ENCODE results near the gene WDR81.
"Not testable (repeated sequence)": the region's sequence is repeated elsewhere in the genome, so short reads cannot be mapped to it uniquely, and the experiment has no call there.

The WDR81 gene

DNA sequence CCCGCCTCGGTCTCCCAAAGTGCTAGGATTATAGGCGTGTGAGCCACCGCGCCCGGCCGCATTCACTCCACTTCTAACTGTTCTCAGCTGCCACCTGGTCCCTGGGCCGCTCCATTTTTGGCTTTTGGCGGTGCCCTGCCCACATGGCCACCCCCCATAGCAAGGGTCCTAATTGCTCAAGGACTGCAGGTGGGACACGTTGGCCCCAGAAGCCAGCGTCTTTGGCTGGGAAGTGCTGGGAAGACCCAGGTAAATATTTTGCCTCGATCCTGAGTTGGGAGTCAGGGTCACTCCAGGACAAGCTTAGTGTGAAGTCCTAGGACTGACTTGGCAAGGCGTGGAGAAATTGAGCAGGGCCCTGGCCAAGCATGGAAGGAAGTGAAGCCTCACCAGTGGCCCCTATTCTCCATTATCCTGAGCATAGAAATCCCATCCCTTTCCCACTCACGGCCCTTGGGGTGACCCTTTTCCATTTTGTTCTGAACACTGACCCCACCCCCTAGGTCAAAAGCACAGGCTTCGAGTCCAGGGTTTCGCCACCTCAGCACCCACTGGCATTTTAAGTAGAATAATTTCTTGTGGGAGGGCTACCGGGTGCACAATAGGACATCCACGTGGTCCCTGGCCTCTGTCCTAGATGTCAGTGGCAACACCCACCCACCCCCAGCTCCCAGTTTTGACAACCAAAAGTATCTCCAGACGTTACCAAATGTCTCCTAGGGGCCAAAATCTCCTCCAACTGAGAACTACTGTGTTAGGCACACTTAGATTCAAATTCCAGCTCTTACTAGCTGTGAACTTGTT lies 5.9 kb upstream of the WDR81 start:
- Mint-ChIP-seq H3K9me3 (no peaks in the 10 kb centered on the region), H3K4me1 (peaks cover 70% of the 10 kb centered on the region), H3K4me3 (peak overlapping the region; percentile 99), H3K36me3 (peaks cover 15% of the 10 kb centered on the region), H3K27ac (peak overlapping the region; percentile 96), H3K27me3 (peaks cover 18% of the 10 kb centered on the region)
- no peak for ATAC-seq

DNA sequence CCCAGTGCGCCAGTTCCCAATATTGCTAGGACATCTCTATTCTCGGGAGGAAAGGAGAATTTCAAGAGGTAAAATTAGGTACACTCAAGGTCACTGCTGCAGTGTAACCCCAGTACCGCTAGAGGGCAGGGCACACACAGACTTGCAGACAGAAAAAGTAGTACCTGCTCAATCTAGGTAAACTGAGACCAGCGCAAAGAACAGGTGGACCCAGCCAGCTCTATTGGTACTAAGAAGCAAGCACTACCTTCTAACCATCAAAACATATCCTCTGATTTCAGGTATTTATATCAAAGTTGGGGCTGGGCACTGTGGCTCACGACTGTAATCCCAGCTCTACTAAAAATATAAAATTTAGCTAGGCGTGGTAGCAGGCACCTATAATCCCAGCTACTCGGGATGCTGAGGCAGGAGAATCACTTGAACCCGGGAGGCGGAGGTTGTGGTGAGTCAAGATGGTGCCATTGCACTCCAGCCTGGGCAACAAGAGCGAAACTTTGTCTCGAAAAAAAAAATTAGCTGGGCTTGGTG lies 3.6 kb upstream of the WDR81 start:
- Mint-ChIP-seq H3K4me3 (no peak overlapping the region), H3K27ac (peak overlapping the region; percentile 99), H3K36me3 (peaks cover 5% of the 10 kb centered on the region), H3K9me3 (no peaks in the 10 kb centered on the region), H3K27me3 (no peaks in the 10 kb centered on the region), H3K4me1 (peaks cover 64% of the 10 kb centered on the region)
- no peak for ATAC-seq

DNA sequence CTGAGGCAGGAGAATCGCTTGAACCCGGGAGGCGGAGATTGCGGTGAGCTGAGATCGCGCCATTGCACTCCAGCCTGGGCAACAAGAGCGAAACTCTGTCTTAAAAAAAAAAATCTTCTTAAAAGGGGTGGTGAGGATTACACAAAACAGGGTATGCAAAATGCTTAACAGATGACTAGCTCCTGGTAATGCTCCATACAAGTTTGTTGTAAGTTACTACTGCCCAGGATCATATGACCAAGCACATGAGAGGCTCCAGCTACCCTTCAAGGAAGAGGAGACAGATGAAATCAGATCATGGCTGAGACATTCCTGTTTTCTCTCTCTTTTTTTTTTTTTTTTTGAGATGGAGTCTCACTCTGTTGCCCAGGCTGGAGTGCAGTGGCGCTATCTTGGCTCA lies 2.5 kb upstream of the WDR81 start:
- H3K4me3 Mint-ChIP-seq, ATAC-seq, H3K36me3 Mint-ChIP-seq, H3K9me3 Mint-ChIP-seq, H3K27me3 Mint-ChIP-seq: not testable (repeated sequence)
- Mint-ChIP-seq H3K27ac (peak overlapping the region; percentile 99), H3K4me1 (peaks cover 64% of the 10 kb centered on the region)

DNA sequence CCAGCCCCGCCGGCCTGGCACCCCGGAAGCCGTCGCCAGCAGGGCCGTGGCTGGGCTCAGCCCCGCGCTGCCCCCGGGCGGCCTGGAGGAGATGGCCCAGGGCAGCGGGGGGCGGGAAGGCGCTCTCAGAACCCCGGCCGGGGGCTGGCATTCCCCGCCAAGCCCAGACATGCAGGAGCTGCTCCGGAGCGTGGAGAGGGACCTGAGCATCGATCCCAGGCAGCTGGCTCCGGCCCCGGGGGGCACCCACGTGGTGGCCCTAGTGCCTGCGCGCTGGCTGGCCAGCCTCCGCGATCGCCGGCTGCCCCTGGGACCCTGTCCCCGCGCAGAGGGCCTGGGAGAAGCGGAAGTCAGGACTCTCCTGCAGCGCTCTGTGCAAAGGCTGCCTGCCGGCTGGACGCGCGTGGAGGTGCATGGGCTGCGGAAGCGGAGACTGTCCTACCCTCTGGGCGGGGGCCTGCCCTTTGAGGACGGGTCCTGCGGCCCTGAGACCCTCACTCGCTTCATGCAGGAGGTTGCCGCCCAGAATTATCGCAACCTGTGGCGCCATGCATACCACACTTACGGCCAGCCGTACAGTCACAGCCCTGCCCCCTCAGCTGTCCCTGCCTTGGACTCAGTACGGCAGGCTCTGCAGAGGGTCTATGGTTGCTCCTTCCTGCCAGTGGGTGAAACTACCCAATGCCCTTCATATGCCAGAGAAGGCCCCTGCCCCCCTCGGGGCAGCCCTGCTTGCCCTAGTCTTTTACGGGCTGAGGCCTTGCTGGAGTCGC lies 551 bp downstream of the WDR81 start:
- Mint-ChIP-seq H3K4me3 (peak overlapping the region; percentile 81), H3K9me3 (no peaks in the 10 kb centered on the region), H3K27me3 (no peaks in the 10 kb centered on the region), H3K36me3 (peaks cover 30% of the 10 kb centered on the region), H3K4me1 (peaks cover 78% of the 10 kb centered on the region), H3K27ac (peak overlapping the region; percentile 99)
- ATAC-seq = peak; percentile 71

DNA sequence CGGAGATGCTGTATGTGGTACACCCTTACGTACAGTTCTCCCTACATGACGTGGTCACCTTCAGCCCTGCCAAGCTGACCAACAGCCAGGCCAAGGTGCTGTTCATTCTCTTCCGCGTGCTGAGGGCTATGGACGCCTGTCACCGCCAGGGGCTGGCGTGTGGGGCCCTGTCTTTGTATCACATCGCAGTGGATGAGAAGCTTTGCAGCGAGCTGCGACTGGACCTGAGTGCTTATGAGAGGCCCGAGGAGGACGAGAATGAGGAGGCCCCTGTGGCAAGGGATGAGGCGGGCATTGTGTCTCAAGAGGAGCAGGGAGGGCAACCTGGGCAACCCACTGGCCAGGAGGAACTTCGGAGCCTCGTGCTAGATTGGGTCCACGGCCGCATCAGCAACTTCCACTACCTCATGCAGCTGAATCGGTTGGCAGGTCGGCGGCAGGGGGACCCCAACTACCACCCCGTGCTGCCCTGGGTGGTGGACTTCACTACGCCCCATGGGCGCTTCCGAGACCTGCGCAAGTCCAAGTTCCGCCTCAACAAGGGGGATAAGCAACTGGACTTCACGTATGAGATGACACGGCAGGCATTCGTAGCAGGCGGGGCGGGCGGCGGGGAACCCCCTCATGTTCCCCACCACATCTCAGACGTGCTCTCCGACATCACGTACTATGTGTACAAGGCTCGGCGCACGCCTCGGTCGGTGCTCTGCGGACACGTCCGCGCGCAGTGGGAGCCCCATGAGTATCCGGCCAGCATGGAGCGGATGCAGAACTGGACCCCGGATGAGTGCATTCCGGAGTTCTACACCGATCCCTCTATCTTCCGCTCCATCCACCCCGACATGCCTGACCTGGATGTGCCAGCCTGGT lies 1.4 kb downstream of the WDR81 start:
- Mint-ChIP-seq H3K27ac (peak overlapping the region; percentile 99), H3K27me3 (no peaks in the 10 kb centered on the region), H3K4me3 (peak overlapping the region; percentile 81), H3K9me3 (no peaks in the 10 kb centered on the region), H3K36me3 (peaks cover 31% of the 10 kb centered on the region), H3K4me1 (peaks cover 73% of the 10 kb centered on the region)
- ATAC-seq = no peak

DNA sequence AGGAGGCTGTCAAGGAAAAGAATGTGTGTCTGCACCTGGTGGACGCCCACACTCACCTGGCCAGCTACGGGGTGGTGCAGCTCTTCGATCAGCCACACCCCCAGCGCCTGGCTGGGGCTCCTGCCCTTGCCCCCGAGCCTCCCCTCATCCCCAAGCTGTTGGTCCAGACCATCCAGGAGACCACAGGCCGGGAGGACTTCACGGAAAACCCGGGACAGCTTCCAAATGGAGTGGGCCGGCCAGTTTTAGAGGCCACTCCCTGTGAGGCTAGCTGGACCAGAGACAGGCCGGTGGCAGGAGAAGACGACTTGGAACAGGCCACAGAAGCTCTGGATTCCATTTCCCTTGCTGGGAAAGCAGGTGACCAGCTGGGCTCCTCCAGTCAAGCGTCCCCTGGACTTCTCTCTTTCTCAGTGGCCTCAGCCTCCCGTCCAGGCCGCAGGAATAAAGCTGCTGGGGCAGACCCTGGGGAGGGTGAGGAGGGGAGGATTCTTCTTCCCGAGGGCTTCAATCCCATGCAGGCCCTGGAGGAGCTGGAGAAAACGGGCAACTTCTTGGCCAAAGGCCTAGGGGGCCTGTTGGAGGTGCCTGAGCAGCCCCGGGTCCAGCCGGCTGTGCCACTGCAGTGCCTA lies 2.2 kb downstream of the WDR81 start:
- H3K36me3 Mint-ChIP-seq = peaks cover 31% of the 10 kb centered on the region
- peaks cover 70% of the 10 kb centered on the region for H3K4me1 Mint-ChIP-seq
- no peak overlapping the region for H3K27ac Mint-ChIP-seq
- no peak for ATAC-seq
- no peaks in the 10 kb centered on the region for H3K27me3 Mint-ChIP-seq
- H3K4me3 Mint-ChIP-seq = no peak overlapping the region
- H3K9me3 Mint-ChIP-seq = no peaks in the 10 kb centered on the region

DNA sequence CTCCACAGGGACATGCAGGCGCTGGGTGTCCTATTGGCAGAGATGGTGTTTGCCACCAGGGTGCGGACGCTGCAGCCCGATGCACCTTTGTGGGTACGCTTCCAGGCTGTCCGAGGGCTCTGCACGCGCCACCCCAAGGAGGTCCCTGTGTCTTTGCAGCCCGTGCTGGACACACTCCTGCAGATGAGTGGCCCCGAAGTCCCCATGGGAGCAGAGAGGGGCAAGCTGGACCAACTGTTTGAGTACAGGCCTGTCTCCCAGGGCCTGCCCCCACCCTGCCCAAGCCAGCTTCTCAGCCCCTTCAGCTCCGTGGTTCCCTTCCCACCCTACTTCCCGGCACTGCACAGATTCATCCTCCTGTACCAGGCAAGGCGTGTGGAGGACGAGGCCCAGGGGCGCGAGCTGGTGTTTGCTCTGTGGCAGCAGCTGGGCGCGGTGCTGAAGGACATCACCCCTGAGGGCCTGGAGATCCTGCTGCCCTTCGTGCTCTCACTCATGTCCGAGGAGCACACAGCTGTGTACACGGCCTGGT lies 2.8 kb downstream of the WDR81 start:
- no peak for ATAC-seq
- H3K36me3 Mint-ChIP-seq = peaks cover 31% of the 10 kb centered on the region
- no peaks in the 10 kb centered on the region for H3K27me3 Mint-ChIP-seq
- peak overlapping the region; percentile 16 for H3K27ac Mint-ChIP-seq
- no peaks in the 10 kb centered on the region for H3K9me3 Mint-ChIP-seq
- H3K4me3 Mint-ChIP-seq = no peak overlapping the region
- peaks cover 68% of the 10 kb centered on the region for H3K4me1 Mint-ChIP-seq

DNA sequence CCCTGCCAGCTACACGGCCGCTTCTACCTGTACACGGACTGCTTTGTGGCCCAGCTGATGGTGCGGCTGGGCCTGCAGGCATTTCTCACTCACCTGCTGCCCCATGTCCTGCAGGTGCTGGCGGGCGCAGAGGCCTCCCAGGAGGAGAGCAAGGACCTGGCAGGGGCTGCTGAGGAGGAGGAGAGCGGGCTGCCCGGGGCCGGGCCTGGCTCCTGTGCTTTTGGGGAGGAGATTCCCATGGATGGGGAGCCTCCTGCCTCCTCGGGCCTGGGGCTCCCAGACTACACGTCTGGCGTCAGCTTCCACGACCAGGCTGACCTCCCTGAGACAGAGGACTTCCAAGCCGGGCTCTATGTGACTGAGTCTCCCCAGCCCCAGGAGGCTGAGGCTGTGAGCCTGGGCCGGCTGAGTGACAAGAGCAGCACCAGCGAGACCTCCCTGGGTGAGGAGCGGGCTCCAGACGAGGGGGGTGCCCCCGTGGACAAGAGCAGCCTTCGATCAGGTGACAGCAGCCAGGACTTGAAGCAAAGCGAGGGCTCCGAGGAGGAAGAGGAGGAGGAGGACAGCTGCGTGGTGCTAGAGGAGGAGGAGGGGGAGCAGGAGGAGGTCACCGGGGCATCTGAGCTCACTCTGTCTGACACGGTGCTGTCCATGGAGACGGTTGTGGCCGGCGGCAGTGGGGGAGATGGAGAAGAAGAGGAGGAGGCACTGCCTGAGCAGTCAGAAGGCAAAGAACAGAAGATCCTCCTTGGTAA lies 3.5 kb downstream of the WDR81 start:
- Mint-ChIP-seq H3K4me1 (peaks cover 68% of the 10 kb centered on the region), H3K27ac (peak overlapping the region; percentile 16), H3K36me3 (peaks cover 31% of the 10 kb centered on the region), H3K27me3 (no peaks in the 10 kb centered on the region), H3K9me3 (no peaks in the 10 kb centered on the region), H3K4me3 (no peak overlapping the region)
- ATAC-seq = no peak

DNA sequence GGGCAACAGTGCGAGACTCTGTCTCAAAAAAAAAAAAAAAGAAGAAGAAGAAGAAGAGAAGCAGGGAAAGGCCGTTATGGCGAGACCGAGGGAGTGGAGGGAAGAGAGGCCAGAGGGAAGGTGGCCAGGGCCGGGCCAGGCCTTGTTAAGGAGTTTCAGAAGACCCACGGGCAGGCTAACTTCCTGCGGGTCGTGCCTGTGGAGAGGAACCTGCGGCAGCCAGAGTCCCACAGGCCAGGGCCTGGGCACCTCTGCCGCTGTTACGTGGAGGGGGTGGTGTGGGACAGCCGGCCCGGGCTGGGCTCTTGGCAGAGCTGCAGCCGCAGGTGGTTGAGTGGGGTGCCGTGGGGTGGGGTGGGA lies 5.4 kb downstream of the WDR81 start:
- peaks cover 43% of the 10 kb centered on the region for H3K36me3 Mint-ChIP-seq
- ATAC-seq = no peak

DNA sequence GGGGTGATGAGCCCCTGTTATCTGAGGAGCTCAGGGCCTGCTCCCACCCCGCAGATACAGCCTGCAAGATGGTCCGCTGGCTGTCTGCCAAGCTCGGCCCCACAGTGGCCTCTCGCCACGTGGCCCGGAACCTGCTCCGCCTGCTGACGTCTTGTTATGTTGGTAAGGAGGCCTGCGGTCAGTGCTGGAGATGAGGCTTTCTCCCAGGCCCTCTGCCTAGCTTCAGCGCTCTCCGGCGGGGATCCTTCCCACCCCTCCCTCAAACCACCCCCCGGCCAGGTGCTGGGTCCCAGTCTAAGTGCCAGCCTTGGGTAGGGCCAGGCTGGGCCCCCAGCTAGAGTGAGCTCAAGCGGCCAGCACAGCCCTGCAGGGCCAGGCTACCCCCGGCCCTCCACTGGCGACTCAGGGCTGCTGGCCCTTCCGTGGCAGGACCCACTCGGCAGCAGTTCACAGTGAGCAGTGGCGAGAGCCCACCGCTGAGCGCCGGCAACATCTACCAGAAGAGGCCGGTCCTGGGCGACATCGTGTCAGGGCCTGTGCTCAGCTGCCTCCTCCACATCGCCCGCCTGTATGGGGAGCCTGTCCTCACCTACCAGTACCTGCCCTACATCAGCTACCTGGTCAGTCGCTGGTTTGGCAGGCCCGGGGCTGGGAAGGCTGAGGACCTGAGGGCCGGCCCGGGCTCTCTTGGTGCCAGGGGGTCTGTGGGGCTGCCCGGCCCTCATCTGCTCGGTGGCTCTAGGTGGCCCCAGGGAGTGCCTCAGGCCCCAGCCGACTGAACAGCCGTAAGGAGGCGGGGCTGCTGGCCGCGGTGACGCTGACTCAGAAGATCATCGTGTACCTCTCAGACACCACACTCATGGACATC lies 6.1 kb downstream of the WDR81 start:
- peaks cover 72% of the 10 kb centered on the region for H3K4me1 Mint-ChIP-seq
- no peaks in the 10 kb centered on the region for H3K27me3 Mint-ChIP-seq
- peaks cover 43% of the 10 kb centered on the region for H3K36me3 Mint-ChIP-seq
- peak overlapping the region; percentile 36 for H3K27ac Mint-ChIP-seq
- no peaks in the 10 kb centered on the region for H3K9me3 Mint-ChIP-seq
- ATAC-seq = no peak
- H3K4me3 Mint-ChIP-seq = no peak overlapping the region

More for the DNA sequence above, 5.4 kb downstream of the WDR81 start:
- peaks cover 76% of the 10 kb centered on the region for H3K4me1 Mint-ChIP-seq
- no peaks in the 10 kb centered on the region for H3K9me3 Mint-ChIP-seq
- H3K27ac Mint-ChIP-seq = peak overlapping the region; percentile 36
- peak overlapping the region; percentile 30 for H3K4me3 Mint-ChIP-seq
- no peaks in the 10 kb centered on the region for H3K27me3 Mint-ChIP-seq

DNA sequence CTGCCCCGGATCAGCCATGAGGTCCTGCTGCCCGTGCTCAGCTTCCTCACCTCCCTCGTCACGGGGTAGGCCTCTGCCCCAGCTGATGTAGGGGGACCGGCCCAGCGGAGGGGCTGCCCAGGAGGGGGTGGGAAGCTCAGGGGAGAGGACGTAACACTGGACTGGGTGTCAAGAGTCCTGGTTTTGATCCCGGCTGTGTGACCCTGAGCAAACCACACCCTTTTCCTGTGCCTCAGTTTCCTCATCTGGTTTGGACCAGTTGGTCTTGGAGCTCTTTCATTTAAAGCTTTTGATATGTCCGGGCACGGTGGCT lies 6.6 kb downstream of the WDR81 start:
- no peak overlapping the region for H3K4me3 Mint-ChIP-seq

DNA sequence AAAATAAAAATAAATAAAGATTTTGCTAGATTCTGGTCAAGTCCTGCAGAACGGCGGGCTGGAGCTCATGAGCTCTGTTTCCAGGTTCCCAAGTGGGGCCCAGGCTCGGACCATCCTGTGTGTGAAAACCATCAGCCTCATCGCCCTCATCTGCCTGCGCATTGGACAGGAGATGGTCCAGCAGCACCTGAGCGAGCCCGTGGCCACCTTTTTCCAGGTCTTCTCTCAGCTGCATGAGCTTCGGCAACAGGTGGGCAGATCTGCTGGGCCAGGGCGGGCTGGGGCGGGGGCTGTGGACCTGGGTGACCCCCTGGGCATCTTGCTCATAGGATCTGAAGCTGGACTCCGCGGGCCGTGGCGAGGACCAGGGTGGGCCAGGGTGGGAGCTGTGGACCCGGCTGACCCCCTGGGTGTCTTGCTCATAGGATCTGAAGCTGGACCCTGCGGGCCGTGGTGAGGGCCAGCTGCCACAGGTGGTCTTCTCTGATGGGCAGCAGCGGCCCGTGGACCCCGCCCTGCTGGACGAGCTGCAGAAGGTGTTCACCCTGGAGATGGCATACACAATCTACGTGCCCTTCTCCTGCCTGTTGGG lies 7.8 kb downstream of the WDR81 start:
- Mint-ChIP-seq H3K4me1 (peaks cover 66% of the 10 kb centered on the region), H3K9me3 (no peaks in the 10 kb centered on the region), H3K27ac (peak overlapping the region; percentile 77), H3K4me3 (peak overlapping the region; percentile 56), H3K27me3 (no peaks in the 10 kb centered on the region), H3K36me3 (peaks cover 55% of the 10 kb centered on the region)
- ATAC-seq = no peak

More for the DNA sequence above, 6.6 kb downstream of the WDR81 start:
- Mint-ChIP-seq H3K4me1 (peaks cover 68% of the 10 kb centered on the region), H3K36me3 (peaks cover 45% of the 10 kb centered on the region), H3K9me3 (no peaks in the 10 kb centered on the region), H3K27ac (no peak overlapping the region), H3K27me3 (no peaks in the 10 kb centered on the region)
- no peak for ATAC-seq

DNA sequence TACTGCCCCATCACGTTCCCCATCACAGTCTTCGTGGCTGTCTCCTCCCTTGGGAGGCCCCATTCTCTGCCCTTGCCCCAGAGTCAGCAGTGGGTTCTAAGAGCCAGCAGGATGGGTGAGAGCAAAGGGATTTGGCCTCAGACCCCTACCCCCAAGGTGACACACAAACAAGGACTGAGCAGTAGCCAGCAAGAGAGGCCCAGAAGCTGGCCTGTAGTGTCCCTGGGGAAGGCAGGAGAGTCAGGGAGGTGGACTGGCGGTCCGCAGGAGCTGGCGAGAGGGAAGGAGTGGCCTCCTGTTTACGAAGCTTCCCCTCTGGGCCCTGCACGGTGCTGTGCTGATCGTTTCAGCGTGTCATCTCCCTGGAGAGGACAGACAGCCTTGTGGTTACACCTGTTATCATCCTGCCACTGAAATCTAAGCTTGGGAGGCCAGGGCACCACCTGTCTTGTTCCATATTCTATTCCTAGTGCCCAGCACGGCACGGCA lies 8.4 kb downstream of the WDR81 start:
- Mint-ChIP-seq H3K9me3 (no peaks in the 10 kb centered on the region), H3K4me1 (peaks cover 62% of the 10 kb centered on the region), H3K27ac (peak overlapping the region; percentile 77), H3K36me3 (peaks cover 57% of the 10 kb centered on the region), H3K27me3 (no peaks in the 10 kb centered on the region), H3K4me3 (peak overlapping the region; percentile 56)
- ATAC-seq = peak; percentile 87
